ENCODE measurements around the gene MLH3.
"Not testable (repeated sequence)": the region's sequence is repeated elsewhere in the genome, so short reads cannot be mapped to it uniquely, and the experiment has no call there.

The MLH3 gene

GRCh38 chr14:75022655-75023054 lies 28.6 kb downstream of the MLH3 start:
- DNase-seq, result peak; percentile 33

DNA sequence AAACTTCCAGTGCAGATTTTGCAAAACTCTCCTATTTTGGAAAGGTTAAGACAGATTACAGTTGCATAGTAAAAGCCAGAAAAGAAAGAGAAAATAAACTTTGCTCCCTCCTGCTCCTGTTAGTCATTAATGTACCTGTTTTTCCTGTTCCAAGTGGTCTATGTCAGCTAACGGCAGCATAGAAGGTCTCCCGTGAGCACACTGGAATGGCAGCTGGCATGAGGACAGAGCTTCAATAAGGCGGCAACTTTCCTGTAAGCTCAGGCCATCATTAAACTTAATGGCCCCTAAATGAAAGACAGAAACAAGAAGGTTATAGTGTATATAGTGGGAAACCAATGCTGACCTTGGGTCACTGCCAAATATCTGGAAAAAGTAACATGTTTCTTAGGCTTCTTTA lies 32.6 kb downstream of the MLH3 start:
- DNase-seq, result no peak

- DNase-seq, result no peak
Measured at GRCh38 chr14:75016815-75017214, 34.5 kb downstream of the MLH3 start.

DNA sequence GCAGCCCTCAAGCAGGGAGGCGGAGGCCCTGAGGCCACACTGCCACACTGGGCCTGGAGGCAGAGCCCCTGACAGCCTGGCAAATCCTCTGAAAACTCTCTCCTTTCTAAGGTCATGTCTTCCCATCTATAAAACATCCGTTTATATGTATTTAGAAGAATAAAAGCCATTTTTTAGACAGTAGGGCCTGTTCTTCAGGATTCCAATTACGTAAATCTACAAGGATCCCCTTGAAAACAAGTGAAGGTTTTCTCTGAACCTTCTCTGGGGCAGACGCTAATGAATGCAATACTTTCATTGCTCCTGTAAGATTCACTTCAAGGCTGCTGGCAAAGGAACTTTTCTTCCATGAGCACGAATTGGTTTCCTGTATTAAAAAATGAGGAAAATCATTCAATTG lies 35.8 kb downstream of the MLH3 start:
- no peak for DNase-seq

DNA sequence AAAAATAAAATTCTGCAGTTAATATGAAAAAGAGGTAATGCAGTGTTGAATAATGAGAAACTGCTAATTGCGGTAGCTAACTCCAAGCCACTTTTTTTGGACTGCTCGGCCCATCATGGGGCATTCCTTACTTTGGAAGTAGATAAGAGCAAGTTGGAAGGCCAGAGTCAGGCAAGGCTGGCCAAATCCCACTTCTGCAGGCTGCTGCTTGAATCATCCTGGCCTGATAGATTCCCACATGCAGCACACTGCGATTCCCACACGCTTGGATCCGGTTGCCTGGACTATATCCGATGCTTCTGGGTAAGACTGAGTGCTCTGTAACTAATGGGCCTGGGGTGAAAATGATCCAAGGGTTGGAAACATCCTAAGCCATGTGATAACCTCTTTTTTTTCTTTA lies 38.0 kb downstream of the MLH3 start:
- no peak for DNase-seq

- no peak for DNase-seq
Measured at GRCh38 chr14:75011356-75011994, 39.8 kb downstream of the MLH3 start.

DNA sequence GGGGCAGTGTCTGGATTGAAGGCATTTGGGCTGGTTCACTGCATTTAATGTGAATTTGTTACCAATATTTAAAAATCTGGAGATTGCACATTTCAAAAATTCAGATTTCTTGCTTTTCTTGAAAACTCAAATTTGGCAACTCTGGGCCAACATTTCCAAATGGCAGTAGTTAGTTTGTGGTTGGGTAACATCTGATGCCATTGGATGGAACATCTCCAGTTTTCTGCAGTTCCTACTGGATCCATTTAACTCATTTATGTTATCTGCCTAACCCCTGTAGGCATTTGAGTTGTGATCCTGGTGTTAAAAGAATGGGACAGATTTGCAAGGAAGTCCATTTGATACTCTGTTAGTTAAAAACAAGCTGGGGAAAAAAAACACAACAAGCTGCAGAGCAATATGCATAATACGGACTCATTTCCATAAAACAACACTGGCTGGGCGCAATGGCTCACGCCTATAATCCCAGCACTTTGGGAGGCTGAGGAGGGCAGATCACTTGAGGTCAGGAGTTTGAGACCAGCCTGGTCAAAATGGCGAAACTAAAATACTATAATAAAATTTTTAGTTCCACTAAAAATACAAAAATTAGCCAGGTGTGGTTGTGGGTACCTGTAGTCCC lies 40.7 kb downstream of the MLH3 start:
- DNase-seq, result no peak

- no peak for DNase-seq
Measured at GRCh38 chr14:75009176-75009575, 42.1 kb downstream of the MLH3 start.

- DNase-seq, result no peak
Measured at GRCh38 chr14:75005357-75005756, 45.9 kb downstream of the MLH3 start.

GRCh38 chr14:75003250-75004027 lies 47.8 kb downstream of the MLH3 start:
- no peak for DNase-seq

GRCh38 chr14:75002392-75003249 lies 48.6 kb downstream of the MLH3 start, which contains the start of gene EIF2B2:
TSS of gene EIF2B2 (plus strand) at chr14:75002921. CDS start at chr14:75002991, 70 bp downstream.
- DNase-seq, result peak; percentile 100

GRCh38 chr14:75001899-75002298 lies 49.4 kb downstream of the MLH3 start:
- DNase-seq, result no peak

GRCh38 chr14:75001261-75001660 lies 50.0 kb downstream of the MLH3 start:
- DNase-seq, result no peak

DNA sequence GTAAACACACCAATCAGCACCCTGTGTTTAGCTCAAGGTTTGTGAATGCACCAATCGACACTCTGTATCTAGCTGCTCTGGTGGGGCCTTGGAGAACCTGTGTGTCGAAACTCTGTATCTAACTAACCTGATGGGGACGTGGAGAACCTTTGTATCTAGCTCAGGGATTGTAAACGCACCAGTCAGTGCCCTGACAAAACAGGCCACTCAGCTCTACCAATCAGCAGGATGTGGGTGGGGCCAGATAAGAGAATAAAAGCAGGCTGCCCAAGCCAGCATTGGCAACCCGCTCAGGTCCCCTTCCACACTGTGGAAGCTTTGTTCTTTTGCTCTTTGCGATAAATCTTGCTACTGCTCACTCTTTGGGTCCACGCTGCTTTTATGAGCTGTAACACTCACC lies 55.5 kb downstream of the MLH3 start:
- not testable (repeated sequence) for DNase-seq

GRCh38 chr14:74994182-74994581 lies 57.1 kb downstream of the MLH3 start:
- not testable (repeated sequence) for DNase-seq

GRCh38 chr14:74988993-74989392 lies 62.3 kb downstream of the MLH3 start:
- no peak for DNase-seq

GRCh38 chr14:74988131-74988530 lies 63.1 kb downstream of the MLH3 start:
- peak; percentile 61 for DNase-seq

GRCh38 chr14:74985806-74986205 lies 65.5 kb downstream of the MLH3 start:
- no peak for DNase-seq

DNA sequence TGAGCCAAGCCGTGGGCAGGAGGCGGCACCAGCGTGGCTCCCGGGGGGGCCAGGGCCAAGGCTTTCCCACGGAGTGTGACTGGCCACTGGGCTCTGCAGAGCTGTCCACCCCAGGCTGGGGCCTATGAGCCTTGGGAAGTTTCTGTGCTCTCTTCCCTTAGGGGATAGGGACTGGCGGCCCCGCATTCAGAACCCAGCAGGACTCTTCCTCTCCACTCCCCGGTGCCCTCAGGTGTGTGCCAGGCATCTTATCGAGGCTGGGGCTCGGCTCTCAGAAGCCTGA lies 66.3 kb downstream of the MLH3 start:
- DNase-seq, result no peak

GRCh38 chr14:74984236-74985027 lies 66.8 kb downstream of the MLH3 start:
- DNase-seq, result no peak

DNA sequence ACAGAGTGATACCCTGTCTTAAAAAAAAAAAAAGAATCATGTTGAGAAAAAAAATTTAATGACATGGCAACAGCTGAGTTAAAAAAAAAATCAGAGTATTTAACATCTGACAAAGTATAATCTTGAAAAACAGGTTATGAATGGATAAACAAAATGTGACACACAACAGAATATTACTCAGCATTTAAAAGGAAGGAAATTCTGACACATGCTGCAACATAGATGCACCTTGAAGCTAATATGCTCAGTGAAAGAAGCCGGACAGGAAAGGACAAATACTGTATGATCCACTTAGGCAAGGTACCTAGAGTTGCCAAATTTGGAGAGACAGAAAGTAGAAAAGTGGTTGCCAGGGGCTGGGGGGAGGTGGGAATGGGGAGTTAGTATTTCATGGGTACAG lies 67.9 kb downstream of the MLH3 start:
- DNase-seq, result no peak

GRCh38 chr14:74982661-74983060 lies 68.6 kb downstream of the MLH3 start:
- DNase-seq, result no peak

GRCh38 chr14:74981833-74982232 lies 69.4 kb downstream of the MLH3 start:
- no peak for DNase-seq
